GM12873 (cell line): ENCODE results near the gene ITGAX.

Experiments
- CTCF ChIP-seq: IDR thresholded peaks from 2 replicates; pipeline ENCODE4 v1.5.1; 2012; ENCODE audit warnings: low read depth, mild to moderate bottlenecking, moderate library complexity, low read length, control low read depth; ENCODE audit not compliant: insufficient read depth; ENCODE audit errors: missing control alignments

The ITGAX gene

DNA sequence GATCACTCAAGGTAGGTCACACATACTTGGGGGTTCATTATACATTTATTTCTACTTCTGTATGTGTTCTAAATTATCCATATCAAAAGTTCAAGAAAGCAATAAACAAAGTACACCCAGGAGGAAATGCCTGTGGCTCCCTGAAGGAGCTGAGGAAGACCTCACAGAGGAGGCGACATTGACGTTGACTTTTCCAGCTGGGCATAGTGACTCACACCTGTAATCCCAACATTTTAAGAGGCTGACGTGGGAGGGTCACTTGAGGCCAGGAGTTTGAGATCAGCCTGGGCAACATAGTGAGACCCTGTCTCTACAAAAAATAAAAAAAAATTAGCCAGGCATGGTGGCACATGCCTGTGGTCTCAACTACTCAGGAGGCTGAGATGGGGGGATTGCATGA, 54.5 kb downstream of the ITGAX start:
- TF ChIP-seq CTCF = no peak

DNA sequence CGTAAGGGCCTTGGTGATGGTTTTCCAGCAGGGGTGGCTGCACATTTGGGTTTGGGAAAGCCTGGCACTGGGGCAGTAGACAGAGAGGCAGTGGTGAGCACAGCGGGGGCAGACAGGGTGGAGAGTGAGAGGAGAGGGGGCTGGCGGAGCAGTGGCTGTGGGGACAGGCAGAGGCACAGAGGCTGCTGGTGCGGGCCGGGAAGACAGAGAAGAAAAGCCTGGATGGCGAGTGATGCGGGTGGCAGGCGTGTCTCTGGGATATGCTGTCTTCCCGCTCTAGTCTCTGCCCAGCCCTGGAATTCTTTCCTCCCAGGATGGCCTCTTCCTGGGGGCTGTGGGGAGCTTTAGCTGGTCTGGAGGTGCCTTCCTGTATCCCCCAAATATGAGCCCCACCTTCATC, 55.1 kb downstream of the ITGAX start:
- no peak for TF ChIP-seq CTCF

DNA sequence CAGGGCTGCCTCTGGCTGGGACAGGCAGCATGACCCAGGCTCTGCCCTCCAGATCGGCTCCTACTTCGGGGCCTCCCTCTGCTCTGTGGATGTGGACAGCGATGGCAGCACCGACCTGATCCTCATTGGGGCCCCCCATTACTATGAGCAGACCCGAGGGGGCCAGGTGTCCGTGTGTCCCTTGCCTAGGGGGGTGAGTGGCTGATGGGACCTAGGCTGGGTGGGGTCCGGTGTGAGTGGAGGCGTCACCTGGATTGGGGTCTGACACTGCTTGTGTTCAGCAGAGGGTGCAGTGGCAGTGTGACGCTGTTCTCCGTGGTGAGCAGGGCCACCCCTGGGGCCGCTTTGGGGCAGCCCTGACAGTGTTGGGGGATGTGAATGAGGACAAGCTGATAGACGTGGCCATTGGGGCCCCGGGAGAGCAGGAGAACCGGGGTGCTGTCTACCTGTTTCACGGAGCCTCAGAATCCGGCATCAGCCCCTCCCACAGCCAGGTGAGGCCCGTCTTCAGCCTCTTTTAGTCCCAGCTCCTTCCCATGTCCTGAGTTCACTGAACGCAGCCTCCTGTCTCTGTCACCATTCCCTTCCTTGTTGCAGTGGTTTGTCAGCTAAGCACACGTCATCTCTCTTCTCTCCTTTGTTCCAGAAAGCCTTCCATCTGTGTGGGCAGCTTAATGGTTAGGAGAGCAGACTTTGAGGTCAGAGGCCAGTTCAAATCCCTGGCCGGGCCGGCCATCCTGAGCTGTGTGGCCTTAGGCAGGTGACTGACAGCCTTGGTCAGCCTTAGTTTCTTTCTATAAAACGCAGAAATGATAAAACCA, 56.3 kb downstream of the ITGAX start:
- no peak for TF ChIP-seq CTCF

DNA sequence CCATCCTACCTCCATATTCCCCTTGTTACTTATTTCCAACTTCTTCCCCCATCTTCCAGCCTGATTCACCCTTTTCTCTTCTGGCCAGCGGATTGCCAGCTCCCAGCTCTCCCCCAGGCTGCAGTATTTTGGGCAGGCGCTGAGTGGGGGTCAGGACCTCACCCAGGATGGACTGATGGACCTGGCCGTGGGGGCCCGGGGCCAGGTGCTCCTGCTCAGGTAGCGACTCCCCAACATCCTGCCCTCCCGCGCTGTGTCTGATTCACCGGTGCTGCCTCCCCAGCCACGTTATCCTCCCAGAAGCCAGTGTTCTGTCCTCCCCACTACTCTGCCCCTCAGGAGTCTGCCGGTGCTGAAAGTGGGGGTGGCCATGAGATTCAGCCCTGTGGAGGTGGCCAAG, 57.8 kb downstream of the ITGAX start:
- TF ChIP-seq CTCF = no peak

GRCh38 chr16:31413381-31413780, 58.4 kb downstream of the ITGAX start:
- no peak for TF ChIP-seq CTCF

GRCh38 chr16:31413943-31414342, 59.0 kb downstream of the ITGAX start:
- no peak for TF ChIP-seq CTCF

- TF ChIP-seq CTCF = no peak
Observed at GRCh38 chr16:31414706-31415105, 59.7 kb downstream of the ITGAX start.
